Tibial nerve (tissue), 4 donors: ENCODE measurements around the gene BNC1.

Source experiments
- CTCF ChIP-seq, 5 experiments: fragments of 200-600 bp in 3 of 5; fragments of 450-650 bp in 2 of 5; sonication (generic) in 3 of 5; IDR thresholded peaks; one replicate each; pipeline ENCODE4 v1.5.1; 2016 to 2019; ENCODE audit warnings: antibody characterized with exemption in 5 of 5, mild to moderate bottlenecking in 3 of 5, moderate library complexity in 2 of 5
- EP300 ChIP-seq, 2 donors: sonication (generic); formaldehyde crosslinking; IDR thresholded peaks; one replicate each; pipeline ENCODE4 v1.6.1; 2017; ENCODE audit warnings: antibody characterized with exemption in 2 of 2, mild to moderate bottlenecking in 1 of 2
- POLR2A ChIP-seq, 2 donors: fragments of 450-650 bp; IDR thresholded peaks; one replicate each; pipeline ENCODE4 v1.6.1; 2017; ENCODE audit warnings: antibody characterized with exemption in 2 of 2, mild to moderate bottlenecking in 2 of 2, moderate library complexity in 2 of 2

- TF ChIP-seq EP300 (IDR thresholded peaks at IDR 0.05), result no peak
- no peak for TF ChIP-seq CTCF (IDR thresholded peaks at IDR 0.05)
- TF ChIP-seq POLR2A (IDR thresholded peaks at IDR 0.05), result no peak
Observed at GRCh38 chr15:83293201-83293600, 8.7 kb upstream of the BNC1 start.
